Measurements from ENCODE around the gene PCGF1.
A peak's percentile ranks its signal among the peaks of the same experiment; 100 is the strongest.
"Not testable (repeated sequence)": the region's sequence is repeated elsewhere in the genome, so short reads cannot be mapped to it uniquely, and the experiment has no call there.

Gene PCGF1

DNA sequence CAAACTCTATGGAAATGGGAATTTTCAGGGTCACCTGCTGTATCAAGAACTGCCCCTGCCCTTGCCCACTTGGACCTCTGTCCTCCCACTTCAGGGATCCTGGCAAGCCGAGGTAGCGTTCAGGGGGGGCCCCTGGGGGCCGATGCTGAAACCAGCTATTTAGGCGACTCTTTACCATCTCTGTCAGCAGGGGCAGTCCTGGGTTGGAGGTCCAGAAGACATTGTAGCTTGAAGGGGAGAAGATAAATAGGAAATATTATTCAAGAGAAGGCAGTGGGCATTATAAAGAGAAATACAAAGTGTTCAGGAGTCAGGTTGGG, 44.7 kb downstream of the PCGF1 start:
- ChIA-PET POLR2A (ENCODE audit: low non-redundant PET) (no interaction called here), CTCF (interaction anchor here (0.6 to 1.1 kb wide), 3 partner anchors 8 to 12 kb away, joined by 4 to 5 read pairs (median 4); partner anchors contain the start of gene MRPL53)
- TF ChIP-seq, protein P1, sequence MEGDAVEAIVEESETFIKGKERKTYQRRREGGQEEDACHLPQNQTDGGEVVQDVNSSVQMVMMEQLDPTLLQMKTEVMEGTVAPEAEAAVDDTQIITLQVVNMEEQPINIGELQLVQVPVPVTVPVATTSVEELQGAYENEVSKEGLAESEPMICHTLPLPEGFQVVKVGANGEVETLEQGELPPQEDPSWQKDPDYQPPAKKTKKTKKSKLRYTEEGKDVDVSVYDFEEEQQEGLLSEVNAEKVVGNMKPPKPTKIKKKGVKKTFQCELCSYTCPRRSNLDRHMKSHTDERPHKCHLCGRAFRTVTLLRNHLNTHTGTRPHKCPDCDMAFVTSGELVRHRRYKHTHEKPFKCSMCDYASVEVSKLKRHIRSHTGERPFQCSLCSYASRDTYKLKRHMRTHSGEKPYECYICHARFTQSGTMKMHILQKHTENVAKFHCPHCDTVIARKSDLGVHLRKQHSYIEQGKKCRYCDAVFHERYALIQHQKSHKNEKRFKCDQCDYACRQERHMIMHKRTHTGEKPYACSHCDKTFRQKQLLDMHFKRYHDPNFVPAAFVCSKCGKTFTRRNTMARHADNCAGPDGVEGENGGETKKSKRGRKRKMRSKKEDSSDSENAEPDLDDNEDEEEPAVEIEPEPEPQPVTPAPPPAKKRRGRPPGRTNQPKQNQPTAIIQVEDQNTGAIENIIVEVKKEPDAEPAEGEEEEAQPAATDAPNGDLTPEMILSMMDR (conservative IDR thresholded peaks at IDR 0.05; ENCODE audit: low read depth), result no peak
- DNase-seq (ENCODE audit: low spot score), result no peak
- peak overlapping the region; percentile 98 for H3K27ac ChIP-seq

DNA sequence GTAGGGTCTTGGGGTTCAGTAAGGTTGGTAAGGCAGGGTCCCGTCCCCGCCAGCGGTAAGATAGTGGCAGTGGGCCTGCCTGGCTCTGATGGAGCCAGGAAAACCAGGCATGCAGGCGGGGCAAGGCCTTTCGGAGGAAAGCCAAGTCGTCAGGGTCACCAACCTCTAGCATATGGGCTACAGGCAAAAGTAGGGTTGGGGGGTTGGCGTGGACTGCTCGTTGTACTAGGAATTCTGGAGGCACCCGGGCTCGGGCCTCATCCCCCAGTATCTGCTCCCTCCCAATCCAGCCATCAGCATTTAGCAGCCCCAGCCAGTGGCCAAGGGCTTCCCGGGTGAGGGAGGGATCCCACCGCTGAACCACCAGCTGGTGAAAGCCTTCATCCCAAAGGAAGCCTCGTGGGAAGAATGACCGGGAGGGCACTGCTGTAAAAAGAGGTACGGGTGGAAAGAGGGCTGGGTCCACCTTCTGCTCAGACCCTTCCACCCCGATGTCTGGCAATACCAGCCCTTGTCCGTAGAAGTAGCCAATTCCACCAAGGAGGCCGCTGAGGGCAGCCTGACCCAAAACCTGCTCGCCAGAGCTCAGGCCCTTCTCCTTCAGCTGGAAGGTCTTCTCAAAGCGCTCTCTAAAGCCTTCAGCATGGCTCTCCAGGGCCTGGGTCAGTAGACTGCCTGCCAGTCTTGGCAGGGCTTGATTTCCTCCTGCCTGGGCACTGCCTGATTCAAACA, 45.3 kb downstream of the PCGF1 start:
- TF ChIP-seq, protein P1 (conservative IDR thresholded peaks at IDR 0.05; ENCODE audit: low read depth), result no peak
- ChIA-PET POLR2A (ENCODE audit: low non-redundant PET) (no interaction called here), CTCF (interaction anchor here (0.6 to 1.1 kb wide), 3 partner anchors 9 to 13 kb away, joined by 4 to 5 read pairs (median 4); partner anchors contain the start of gene MRPL53)
- no peak for DNase-seq (ENCODE audit: low spot score)
- peak overlapping the region; percentile 98 for H3K27ac ChIP-seq

DNA sequence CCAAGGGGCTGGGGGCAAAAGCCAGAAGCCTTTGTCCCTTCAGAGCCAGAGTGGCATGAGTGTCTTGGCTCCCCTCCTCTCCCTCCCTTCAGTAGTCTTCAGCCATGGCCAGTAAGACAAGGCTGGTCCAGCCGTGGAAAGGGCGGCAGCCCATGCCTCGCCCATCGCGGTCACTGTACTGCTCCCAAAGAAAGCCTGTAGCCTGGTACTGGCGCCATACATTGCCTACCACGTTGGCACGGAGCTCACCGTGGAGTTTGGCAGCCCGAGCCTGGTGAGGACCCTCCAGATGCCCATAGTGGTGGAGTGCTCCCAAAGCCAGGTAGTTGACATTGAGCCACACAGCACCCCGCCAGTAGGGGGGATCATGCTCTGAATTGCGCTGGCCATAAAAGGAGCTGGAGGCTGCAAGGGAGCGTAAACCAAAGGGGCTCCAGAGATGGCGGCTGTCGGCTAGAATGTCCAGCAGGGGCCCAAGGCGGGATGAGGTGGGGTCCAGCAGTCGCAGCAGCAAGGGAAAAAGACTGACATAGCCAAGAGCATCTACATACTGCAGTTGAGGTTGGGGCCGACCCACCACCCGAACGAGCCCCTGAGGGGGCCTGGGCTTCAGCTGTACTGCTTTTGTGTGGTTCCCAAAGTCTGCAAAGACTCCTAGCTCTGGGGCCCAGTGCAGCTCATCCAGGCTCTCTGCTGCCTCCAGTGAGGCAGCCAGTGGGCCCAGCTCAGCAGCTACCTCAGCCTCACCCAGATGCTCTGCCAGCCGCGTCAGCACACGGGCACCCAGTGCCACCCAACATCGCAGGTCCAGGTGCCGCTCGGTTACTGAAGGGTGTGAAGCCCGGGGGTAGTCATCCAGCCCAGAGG, 46.1 kb downstream of the PCGF1 start:
- TF ChIP-seq, protein P1 (conservative IDR thresholded peaks at IDR 0.05; ENCODE audit: low read depth), result no peak
- no peak for DNase-seq (ENCODE audit: low spot score)
- peak overlapping the region; percentile 98 for H3K27ac ChIP-seq
- ChIA-PET POLR2A (ENCODE audit: low non-redundant PET) (no interaction called here), CTCF (interaction anchor here (0.6 to 1.1 kb wide), 2 partner anchors 11 to 83 kb away, joined by 4 read pairs; partner anchors contain the start of gene MRPL53)

DNA sequence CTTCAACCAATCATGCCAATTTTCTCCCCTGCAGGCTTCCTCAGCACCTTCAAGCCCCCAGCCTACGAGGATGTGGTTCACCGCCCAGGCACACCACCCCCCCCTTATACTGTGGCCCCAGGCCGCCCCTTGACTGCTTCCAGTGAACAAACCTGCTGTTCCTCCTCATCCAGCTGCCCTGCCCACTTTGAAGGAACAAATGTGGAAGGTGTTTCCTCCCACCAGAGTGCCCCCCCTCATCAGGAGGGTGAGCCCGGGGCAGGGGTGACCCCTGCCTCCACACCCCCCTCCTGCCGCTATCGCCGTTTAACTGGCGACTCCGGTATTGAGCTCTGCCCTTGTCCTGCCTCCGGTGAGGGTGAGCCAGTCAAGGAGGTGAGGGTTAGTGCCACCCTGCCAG, 47.3 kb downstream of the PCGF1 start:
- CTCF ChIA-PET, result interaction anchor here (1.5 kb wide), 1 partner anchor 72 kb away, joined by 4 read pairs; no protein-coding TSS in a partner anchor
- DNase-seq (ENCODE audit: low spot score); POLR2A ChIA-PET (ENCODE audit: low non-redundant PET): not testable (repeated sequence)
- peak overlapping the region; percentile 98 for H3K27ac ChIP-seq

DNA sequence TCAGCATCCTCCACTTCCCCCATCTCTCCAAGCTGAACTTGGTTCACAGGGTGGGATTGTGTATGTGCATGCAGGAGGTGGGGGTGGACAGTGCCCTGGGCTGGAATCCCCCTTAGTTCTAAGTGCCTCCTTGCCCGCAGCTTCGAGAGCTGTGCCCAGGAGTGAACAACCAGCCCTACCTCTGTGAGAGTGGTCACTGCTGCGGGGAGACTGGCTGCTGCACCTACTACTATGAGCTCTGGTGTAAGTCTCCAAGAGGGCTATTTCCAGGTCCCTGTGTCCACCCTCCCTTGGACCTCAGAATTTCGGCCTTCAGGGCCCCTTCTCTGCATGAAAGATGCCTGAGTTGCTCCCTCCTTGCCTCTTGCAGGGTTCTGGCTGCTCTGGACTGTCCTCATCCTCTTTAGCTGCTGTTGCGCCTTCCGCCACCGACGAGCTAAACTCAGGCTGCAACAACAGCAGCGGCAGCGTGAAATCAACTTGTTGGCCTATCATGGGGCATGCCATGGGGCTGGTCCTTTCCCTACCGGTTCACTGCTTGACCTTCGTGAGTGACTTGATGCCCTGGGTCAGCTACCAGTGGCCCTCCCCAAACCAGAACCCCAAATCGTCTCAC, 47.9 kb downstream of the PCGF1 start:
- peak overlapping the region; percentile 98 for H3K27ac ChIP-seq
- DNase-seq (ENCODE audit: low spot score); POLR2A ChIA-PET (ENCODE audit: low non-redundant PET): not testable (repeated sequence)
- CTCF ChIA-PET, result interaction anchor here (1.5 kb wide), 1 partner anchor 72 kb away, joined by 4 read pairs; no protein-coding TSS in a partner anchor

DNA sequence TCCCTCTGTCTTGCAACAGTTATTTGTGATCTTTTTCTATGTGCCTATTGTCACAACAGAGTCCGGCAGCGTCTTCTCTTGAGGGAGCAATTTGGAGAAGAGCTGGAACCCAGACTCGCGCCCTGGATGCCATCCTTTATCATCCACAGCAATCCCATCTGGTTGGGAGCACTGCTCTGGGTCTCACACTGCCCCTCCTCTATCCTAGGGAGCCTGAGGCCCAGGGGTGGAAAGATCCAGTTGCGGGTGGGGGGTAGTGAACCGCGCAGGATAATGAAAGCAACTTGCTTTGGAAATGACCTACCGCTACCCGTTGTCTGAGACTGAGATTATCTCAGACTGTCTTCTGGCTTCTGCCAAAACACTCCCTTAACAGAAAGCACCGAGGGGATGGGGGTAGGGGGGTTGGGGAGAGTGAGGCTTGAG, 48.5 kb downstream of the PCGF1 start:
- H3K27ac ChIP-seq, result peak overlapping the region; percentile 98
- ChIA-PET POLR2A (ENCODE audit: low non-redundant PET) (interaction anchor here (0.8 kb wide), 1 partner anchor 12 kb away, joined by 3 read pairs; no protein-coding TSS in a partner anchor), CTCF (interaction anchor here (1.5 kb wide), 1 partner anchor 73 kb away, joined by 4 read pairs; no protein-coding TSS in a partner anchor)
- no peak for DNase-seq (ENCODE audit: low spot score)
- TF ChIP-seq, protein P1 (conservative IDR thresholded peaks at IDR 0.05; ENCODE audit: low read depth), result no peak

Data from RWPE1 (cell line).